Erythroblast (primary cell): ENCODE data around the gene FCAMR.

ENCODE experiments used
- GATA1 ChIP-seq: IDR thresholded peaks from 2 replicates; pipeline ENCODE4 v1.6.1; 2011; ENCODE audit warnings: low read depth, mild to moderate bottlenecking, control low read depth, low read length, moderate library complexity
- POLR2A ChIP-seq: IDR thresholded peaks from 2 replicates; pipeline ENCODE4 v1.6.1; 2011; ENCODE audit warnings: mild to moderate bottlenecking, low read length

GRCh38 chr1:207009945-207010344 is 39.7 kb upstream of the FCAMR start:
- TF ChIP-seq POLR2A (no peak), GATA1 (no peak)
